GM18526 (cell line): ENCODE data around the gene LSAMP.

Experiments used
- POLR2A ChIP-seq: IDR thresholded peaks from 3 replicates; pipeline ENCODE4 v1.6.1; 2011; ENCODE audit not compliant: insufficient read length; ENCODE audit errors: extremely low read depth

The LSAMP gene

DNA sequence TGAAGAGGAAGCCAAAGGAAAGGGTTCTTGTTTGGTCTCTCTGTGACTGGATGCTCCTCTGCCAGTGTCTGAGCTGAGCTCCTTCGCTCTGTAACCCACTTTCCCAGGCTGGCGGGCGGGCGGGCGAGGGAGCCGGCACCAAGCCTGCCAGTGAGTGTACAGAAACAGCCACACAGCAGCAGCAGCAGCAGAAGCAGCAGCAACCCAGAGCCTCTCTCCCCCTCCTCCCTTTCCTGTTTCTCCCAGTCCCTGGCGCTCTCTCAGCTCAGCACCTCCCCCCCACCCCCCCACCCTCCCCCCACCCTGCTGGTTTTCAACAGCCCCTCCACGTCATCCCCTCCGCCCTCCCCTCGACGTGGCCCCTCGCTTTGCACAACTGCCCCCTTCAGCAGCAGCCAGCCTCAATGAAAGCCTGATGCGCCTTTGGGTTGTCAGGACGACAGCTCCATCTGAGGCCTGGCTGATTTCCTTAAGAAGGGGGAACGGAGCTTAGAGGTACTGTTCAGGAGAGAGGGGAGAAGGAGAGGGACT is at the start of gene LSAMP:
TSS of gene LSAMP (minus strand) at position 177 of the 531 bp plus-strand sequence.
- no peak for TF ChIP-seq POLR2A

DNA sequence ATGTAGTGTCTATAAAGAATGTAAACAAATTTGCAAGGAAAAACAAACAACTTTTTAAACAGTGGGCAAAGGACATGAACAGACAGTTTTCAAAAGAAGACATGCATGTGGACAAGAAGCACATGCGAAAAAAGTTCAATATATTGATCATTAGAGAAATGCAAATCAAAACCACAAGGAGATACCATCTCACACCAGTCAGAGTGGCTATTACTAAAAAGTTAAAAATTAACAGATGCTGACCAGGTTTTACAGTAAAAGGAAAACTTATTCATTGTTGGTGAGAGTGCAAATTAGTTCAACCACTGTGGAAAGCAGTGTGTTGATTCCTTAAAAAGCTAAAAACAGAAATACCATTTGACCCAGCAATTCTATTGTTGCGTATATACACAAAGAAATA is 47.1 kb upstream of the LSAMP start:
- no peak for TF ChIP-seq POLR2A

DNA sequence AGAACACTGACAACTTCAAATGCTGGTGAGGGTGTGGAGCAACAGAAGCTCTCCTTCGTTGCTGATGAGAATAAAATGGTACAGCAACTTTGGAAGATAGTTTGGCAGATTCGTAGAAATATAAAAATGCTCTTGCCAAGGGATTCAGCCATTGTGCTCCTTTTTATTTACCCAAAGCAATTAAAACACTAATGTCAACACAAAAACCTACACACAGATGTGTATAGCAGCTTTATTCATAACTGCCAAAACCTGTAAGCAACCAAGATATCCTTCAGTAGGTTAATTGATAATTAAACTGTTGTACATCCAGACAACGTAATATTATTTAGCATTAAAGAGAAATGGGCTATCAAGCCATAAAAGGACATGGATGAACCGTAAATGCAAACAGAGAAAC is 37.8 kb upstream of the LSAMP start:
- no peak for TF ChIP-seq POLR2A

DNA sequence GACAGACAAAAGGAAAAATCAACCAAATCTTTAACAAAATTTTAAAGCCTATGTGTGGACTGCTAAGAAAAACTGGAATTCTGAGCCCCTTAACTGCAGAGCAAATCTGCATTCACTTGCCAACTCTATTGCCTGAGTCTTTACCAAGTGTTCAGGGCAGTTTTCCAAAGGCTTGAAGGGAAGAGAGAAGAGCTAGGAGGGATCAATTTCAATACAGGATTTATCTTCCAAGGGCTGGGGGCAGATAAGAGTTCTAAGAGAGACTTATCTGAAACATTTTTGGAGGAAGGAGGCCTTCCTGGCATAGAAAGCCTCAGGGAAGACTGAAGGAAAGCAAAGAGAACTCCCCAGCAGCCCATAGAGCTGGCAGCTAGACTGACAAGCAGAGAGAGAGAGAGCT is 31.4 kb upstream of the LSAMP start:
- no peak for TF ChIP-seq POLR2A

DNA sequence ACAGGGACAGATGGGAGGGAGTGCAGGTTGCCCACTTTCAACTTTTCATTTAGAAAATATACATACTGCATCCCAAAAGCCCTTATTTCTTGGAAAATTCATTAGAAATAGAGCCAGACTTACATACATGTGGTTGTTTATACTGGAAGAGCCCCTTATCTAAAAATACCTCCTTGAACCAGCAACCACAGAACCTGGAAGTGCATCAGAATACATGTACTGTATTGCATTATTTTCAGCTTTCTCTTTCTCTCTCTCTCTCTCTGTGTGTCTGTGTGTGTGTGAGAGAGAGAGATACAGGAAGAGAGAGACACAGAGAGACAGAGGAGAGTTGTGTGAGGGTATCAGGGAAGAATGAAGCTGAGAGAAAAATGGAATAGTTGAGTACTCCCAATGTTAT is 29.5 kb upstream of the LSAMP start:
- TF ChIP-seq POLR2A, result no peak

DNA sequence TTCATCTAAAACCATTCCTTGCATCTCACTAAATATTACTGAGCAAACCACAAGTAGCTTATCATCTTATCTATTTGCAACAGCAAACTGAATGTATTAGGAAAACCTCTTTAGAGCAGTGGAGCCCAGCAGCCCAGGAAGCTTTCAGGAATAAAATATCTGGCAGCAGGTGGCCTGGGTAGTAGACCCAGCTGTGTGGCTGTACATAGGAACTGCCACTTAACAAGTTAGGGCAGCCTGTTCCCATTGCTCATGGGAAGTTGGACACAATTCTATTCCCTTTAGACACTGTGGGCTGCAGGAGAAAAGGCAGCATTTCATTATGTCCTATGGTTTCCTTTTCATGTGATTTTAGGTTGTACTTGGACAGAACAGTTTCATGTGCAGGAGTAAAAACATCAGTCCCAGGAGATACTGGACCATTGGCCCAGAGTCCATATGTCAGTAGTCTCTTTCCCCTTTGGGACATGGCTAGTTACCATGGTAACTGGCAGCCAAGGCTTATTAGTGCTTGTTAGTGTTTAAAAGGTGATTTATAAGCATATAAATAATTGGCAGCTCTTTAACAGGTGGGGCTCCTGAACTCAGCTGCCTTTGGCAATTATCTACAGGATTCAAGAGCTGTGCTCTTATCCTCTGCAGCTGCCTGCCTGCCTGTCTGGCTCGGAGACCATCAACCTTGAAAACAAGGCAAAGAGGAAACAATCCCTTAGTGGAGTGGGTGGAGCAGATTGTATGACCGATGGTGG is 28.9 kb upstream of the LSAMP start:
- TF ChIP-seq POLR2A, result no peak

DNA sequence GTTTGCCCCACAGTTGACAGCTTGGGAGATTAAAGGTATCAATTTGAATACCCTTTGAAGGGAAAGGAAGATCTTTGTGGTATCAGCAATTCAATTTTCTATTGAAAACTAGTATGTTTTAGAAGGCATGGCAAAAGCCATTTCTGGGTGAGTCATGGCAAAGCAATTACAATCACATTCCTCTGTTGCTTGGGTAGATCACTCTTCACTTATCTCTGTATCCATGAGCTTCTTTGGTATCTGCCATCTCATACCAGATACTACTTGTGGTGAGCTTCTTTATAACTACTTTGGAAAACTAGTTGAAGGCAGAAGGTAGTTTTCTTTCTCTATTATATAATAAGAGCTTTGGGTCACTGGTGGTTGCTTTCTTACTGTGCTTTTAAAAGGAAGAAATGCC is 28.3 kb upstream of the LSAMP start:
- TF ChIP-seq POLR2A, result no peak

DNA sequence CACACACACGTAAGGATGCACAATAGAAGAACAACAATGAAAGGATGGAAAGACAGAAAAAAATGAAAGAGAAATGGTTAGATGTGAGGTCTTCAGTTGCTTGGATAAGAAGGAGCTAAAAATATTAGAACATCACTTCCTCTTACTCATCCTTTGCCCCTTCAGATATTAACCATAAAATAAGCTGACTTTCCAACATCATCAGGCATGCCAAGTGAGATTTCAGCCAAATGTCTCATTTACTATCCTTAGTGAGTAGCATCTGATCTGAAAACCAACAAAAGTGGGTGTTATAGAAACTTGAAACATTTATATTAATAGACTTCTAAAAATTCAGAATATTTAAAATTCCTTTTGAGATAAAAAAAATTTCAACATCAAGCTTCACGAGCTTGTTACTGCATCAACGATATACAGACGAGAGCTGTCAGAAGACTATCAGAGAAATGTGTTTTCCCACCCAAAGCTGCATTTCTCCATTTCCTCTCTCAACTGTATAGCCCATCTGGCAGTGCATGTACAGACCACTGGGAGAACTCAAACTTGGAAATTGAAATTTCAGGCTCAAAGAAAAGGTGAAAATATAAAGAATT is 25.4 kb upstream of the LSAMP start:
- TF ChIP-seq POLR2A, result no peak

DNA sequence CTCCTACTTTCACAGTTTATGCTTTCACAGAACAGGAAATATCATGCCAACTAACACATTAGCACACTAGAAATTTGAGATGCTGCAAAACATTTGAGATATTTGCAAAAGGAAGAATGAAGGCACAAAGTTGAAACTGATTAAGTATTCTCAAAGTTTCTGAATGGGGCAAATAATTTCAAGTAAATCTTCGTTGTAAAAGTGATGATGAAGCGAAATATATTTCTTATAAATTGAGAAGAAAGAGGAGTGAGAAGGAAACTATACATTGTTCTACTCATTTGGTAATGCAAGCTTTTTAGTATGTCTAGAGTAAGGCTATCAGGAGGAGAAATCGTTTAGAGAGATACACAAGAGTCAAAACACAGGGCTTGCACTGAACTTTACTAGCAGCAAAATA is 24.3 kb upstream of the LSAMP start:
- TF ChIP-seq POLR2A, result no peak

DNA sequence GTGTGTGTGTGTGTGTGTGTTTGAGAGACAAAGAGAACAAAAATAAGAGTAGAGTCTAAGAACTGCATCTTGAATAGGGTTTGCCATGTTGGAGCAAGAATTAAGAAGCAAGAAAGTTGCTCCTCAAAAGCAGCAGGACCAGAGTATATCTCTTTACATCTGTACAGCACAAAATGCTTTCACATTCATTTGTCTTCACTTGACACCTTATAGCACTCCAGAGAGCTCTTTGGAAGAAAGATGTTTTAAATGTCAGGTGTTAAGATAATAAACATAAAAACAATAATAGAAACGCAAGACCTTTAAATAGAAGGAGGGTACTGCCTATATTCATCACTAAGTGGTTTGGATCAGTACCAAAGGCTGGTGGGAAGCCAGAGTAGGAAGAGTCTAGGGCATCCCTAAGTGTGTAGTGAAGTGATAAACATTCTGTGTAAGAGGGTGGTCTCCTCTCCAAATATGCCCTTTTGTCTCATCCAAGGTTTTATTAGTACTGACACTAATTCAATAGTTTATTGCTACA is 19.1 kb upstream of the LSAMP start:
- no peak for TF ChIP-seq POLR2A

DNA sequence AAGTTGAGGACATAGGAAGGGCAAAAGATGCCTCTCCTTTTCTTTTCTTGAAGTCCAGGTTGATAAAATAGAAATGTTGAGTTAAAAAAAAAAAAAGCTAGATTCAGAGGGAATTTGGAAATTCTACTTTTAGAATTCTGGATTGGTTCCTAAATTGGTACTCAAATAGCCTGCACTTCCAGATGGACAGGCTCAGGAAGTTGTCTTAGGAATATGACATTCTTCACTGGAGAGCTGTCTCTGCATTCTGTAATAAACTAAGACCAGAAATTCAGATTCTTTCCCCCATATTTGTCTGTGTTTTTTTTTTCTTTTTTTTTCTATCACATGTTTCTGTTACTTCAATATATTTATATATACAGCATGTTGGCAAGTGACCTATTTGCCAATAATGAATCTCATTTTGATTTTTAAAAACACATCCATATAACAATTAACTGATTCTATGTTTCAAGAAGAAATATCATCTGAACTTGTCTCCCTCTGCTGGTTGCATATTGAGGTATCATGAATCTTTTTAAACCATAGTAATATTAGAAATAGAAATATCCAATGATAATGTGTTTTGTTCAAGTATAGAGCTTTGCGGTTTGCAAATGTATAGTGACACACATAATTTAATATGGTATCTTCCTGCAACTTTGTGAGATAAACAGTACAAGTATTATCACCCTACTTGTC is 8.5 kb upstream of the LSAMP start:
- no peak for TF ChIP-seq POLR2A

DNA sequence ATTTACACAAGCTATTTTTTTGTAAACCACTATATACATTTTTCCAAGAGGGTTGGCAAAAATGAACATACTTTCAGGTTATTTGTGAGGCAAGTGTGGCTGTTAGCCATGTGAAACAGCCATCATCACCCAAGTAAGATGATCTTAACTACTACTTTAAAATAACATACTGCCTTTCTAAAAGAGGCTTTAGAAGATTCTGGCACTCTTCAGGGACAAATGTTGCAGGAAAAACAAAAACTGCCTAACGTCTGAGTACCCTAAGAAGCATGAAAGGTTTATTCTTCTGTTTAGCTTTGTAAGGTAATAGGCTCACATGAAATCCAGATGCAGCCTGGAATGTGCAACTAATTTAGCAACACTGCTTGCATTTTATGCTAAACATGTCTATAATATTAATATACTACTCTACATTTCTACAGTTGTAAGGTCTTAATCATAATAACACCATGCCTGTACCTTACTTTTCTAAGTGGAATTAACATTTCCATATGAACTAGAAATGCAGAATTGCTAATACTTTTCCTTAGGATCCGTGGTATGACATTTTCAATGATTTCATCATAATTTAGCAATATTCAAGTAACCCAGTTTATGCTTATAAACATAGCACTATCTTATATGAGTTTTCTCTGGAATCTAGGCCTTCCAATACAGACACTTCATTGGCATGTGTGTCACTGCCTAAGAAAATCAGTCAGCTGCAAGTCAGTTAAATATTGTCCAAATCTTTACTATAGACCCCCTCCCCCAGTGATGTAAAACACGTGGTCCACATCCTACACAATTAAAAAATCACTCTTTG is 4.5 kb upstream of the LSAMP start:
- no peak for TF ChIP-seq POLR2A

DNA sequence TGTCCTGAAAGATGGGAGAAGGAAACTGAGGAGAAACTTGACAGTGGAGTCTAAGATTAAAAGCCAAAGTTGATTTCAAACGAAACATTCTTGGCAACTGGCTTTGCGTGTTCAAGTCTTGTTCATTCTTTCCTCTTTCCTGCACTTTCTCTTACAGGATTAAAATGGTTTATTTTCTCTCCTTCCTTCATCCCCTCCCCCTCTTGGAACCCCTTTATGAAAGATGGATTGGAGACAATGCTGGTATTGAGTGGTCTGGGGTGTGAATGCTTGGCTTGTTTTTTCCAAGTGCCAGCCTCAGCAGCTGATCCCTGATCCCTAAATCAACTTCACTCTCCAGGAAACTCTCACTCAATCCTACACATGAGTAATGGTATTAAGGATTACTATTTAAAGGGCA is 703 bp upstream of the LSAMP start:
- TF ChIP-seq POLR2A, result no peak

DNA sequence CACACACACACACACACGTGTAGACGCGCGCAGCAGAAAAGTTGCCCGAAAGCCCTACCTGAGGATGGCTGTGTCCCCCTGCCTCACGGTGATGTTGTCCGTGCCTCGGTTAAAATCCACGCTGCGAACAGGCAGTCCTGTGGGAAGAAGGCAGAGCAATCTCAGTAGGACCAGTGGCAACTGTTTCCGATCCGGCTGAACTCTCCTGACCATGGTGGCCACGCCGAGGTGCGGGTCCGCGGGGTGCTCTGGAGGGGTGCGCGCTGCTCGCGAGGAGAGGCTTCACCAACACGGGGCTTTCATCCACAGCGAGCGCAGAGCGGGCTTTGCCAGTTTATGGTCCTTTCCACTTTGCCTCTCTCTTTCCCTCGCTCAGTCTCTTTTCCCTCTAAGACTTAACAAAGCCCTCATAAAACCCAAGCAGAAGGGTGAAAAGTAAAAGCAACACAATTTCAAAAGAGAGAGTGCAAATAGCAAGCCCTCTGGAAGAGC is 422 bp downstream of the LSAMP start:
- no peak for TF ChIP-seq POLR2A
